ENCODE data around the gene TEX55.
"Not testable (repeated sequence)": the region's sequence is repeated elsewhere in the genome, so short reads cannot be mapped to it uniquely, and the experiment has no call there.

The TEX55 gene

DNA sequence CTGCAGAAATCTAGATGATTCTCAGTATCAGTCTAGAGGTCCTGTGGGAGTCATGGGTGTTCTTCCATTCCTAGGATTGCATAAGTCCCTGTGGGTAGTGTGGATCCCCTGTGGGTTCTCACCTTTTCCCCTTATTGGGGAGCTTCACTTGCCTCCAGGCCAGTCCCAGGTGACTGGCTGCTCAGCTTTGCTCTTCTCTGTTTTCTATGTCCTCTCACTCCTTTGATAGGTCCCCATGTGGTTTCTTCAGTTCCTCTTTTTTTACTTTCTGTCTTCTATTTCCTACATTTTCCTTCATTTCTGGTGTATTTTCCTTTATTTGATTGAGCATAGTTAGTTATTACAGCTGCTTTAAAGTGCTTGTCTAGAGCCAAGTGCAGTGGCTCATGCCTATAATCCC, 10.9 kb downstream of the TEX55 start:
- H3K4me3 ChIP-seq (ENCODE audit: low read depth, low read length): no peak overlapping the region
- H3K4me1 ChIP-seq: no peaks in the 10 kb centered on the region
- no peak overlapping the region for H3K4me2 ChIP-seq (ENCODE audit: low read length)
- H2AFZ ChIP-seq: no peak overlapping the region
- H3K9me3 ChIP-seq (ENCODE audit: control insufficient read depth, low read length): no peaks in the 10 kb centered on the region
- H3K36me3 ChIP-seq (ENCODE audit: control insufficient read depth, insufficient read depth, low read length): no peaks in the 10 kb centered on the region
- H3K27ac ChIP-seq: no peak overlapping the region
- TF ChIP-seq, protein P1, sequence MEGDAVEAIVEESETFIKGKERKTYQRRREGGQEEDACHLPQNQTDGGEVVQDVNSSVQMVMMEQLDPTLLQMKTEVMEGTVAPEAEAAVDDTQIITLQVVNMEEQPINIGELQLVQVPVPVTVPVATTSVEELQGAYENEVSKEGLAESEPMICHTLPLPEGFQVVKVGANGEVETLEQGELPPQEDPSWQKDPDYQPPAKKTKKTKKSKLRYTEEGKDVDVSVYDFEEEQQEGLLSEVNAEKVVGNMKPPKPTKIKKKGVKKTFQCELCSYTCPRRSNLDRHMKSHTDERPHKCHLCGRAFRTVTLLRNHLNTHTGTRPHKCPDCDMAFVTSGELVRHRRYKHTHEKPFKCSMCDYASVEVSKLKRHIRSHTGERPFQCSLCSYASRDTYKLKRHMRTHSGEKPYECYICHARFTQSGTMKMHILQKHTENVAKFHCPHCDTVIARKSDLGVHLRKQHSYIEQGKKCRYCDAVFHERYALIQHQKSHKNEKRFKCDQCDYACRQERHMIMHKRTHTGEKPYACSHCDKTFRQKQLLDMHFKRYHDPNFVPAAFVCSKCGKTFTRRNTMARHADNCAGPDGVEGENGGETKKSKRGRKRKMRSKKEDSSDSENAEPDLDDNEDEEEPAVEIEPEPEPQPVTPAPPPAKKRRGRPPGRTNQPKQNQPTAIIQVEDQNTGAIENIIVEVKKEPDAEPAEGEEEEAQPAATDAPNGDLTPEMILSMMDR (IDR thresholded peaks at IDR 0.05): no peak
- no peaks in the 10 kb centered on the region for H3K27me3 ChIP-seq (ENCODE audit: control insufficient read depth, insufficient read depth, low read length)
- H3K79me2 ChIP-seq: no peaks in the 10 kb centered on the region
- H3K9ac ChIP-seq: no peak overlapping the region

DNA sequence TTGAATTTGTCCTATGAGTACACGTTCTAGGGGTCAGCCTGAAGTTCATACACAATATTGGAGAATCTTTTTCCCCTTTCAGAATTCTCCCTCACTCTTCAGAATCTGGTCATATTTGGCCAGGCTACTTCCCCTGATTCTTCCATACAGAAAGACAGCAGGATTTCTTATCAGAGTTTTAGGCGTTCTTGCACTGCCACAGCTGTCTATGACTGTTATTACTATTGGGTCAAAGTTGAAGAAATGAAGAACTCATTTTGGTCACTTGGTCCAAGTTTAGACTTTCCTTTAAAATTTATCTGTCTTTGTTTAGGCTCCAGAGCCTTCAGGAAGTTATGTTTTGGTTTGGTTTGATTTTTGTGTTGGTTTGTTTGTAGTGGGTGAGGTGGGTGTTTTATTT, 12.0 kb downstream of the TEX55 start:
- H3K27ac ChIP-seq: no peak overlapping the region
- no peaks in the 10 kb centered on the region for H3K79me2 ChIP-seq
- no peaks in the 10 kb centered on the region for H3K27me3 ChIP-seq (ENCODE audit: control insufficient read depth, insufficient read depth, low read length)
- no peaks in the 10 kb centered on the region for H3K36me3 ChIP-seq (ENCODE audit: control insufficient read depth, insufficient read depth, low read length)
- H3K4me1 ChIP-seq: no peaks in the 10 kb centered on the region
- TF ChIP-seq, protein P1 (IDR thresholded peaks at IDR 0.05): no peak
- H3K4me2 ChIP-seq (ENCODE audit: low read length): no peak overlapping the region
- H3K9me3 ChIP-seq (ENCODE audit: control insufficient read depth, low read length): no peaks in the 10 kb centered on the region
- no peak overlapping the region for H3K4me3 ChIP-seq (ENCODE audit: low read depth, low read length)
- H3K9ac ChIP-seq: no peak overlapping the region
- no peak overlapping the region for H2AFZ ChIP-seq

DNA sequence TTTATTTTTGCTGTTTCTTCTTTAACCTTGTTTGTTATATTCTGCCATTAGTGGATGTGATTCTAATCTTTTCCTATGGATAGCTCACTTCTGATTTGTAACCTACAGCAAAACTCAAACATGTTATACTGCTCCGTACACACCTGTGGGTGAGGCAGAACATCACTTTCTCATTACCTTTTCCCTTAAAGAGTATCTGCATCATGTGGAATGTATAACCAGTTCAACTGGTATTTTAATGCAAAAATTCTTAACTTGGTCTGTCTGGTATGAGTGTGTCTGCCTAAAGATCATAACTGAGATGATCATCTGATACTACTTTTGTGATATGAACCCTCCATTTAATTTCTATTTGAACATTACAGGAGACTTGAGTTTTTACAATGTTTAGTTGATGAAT, 14.4 kb downstream of the TEX55 start:
- Histone ChIP-seq H3K79me2 (no peaks in the 10 kb centered on the region), H3K4me1 (no peaks in the 10 kb centered on the region), H3K4me3 (ENCODE audit: low read depth, low read length) (no peak overlapping the region), H3K4me2 (ENCODE audit: low read length) (no peak overlapping the region), H2AFZ (no peak overlapping the region), H3K27ac (no peak overlapping the region), H3K9me3 (ENCODE audit: control insufficient read depth, low read length) (no peaks in the 10 kb centered on the region), H3K9ac (no peak overlapping the region), H3K36me3 (ENCODE audit: control insufficient read depth, insufficient read depth, low read length) (no peaks in the 10 kb centered on the region), H3K27me3 (ENCODE audit: control insufficient read depth, insufficient read depth, low read length) (no peaks in the 10 kb centered on the region)
- TF ChIP-seq, protein P1 (IDR thresholded peaks at IDR 0.05): no peak

DNA sequence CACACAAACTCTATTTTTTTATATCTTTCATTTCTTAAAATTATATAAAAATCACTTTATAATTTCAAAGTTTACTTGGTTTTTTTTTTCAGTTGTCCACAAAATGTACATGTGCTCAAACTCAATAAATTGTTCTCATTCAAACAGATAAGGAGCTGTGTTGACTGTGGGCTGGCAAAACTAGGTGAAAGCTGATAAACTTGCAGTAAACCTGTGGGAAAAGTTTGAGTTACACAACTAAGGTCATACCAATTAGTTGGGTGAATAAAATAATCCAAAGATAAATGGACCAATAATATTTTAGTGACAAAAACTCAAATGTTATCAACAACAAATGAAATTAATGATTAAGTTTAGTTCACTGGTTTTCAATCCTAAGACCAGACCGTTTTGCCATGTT, 14.8 kb downstream of the TEX55 start:
- H2AFZ ChIP-seq: no peak overlapping the region
- no peak overlapping the region for H3K9ac ChIP-seq
- no peaks in the 10 kb centered on the region for H3K27me3 ChIP-seq (ENCODE audit: control insufficient read depth, insufficient read depth, low read length)
- no peaks in the 10 kb centered on the region for H3K9me3 ChIP-seq (ENCODE audit: control insufficient read depth, low read length)
- no peaks in the 10 kb centered on the region for H3K36me3 ChIP-seq (ENCODE audit: control insufficient read depth, insufficient read depth, low read length)
- no peak overlapping the region for H3K27ac ChIP-seq
- no peak overlapping the region for H3K4me2 ChIP-seq (ENCODE audit: low read length)
- no peak overlapping the region for H3K4me3 ChIP-seq (ENCODE audit: low read depth, low read length)
- TF ChIP-seq, protein P1 (IDR thresholded peaks at IDR 0.05): no peak
- H3K79me2 ChIP-seq: no peaks in the 10 kb centered on the region
- no peaks in the 10 kb centered on the region for H3K4me1 ChIP-seq

DNA sequence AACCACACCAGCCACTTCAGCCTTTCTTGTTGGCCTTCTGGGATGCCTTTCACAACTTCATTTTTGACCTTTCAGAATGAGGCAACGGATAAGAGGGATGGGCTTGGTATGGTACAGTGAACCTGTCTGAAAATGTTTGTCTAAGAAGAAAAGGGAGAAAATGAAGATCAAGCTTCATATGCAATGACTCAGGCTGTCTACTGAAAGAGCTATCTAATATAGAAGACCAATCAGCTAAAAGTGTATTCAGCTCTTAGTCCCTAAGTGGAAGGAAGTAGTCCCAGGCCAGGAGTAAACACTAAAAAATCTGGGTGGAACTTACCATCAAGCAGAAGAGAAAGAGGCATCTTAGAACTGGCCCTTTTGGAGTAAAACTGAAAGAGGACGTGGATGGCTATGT, 15.3 kb downstream of the TEX55 start:
- no peaks in the 10 kb centered on the region for H3K27me3 ChIP-seq (ENCODE audit: control insufficient read depth, insufficient read depth, low read length)
- no peaks in the 10 kb centered on the region for H3K79me2 ChIP-seq
- H3K4me3 ChIP-seq (ENCODE audit: low read depth, low read length): no peak overlapping the region
- H3K9me3 ChIP-seq (ENCODE audit: control insufficient read depth, low read length): no peaks in the 10 kb centered on the region
- H3K9ac ChIP-seq: no peak overlapping the region
- TF ChIP-seq, protein P1 (IDR thresholded peaks at IDR 0.05): no peak
- no peak overlapping the region for H3K4me2 ChIP-seq (ENCODE audit: low read length)
- H3K4me1 ChIP-seq: no peaks in the 10 kb centered on the region
- H2AFZ ChIP-seq: no peak overlapping the region
- no peaks in the 10 kb centered on the region for H3K36me3 ChIP-seq (ENCODE audit: control insufficient read depth, insufficient read depth, low read length)
- H3K27ac ChIP-seq: no peak overlapping the region

DNA sequence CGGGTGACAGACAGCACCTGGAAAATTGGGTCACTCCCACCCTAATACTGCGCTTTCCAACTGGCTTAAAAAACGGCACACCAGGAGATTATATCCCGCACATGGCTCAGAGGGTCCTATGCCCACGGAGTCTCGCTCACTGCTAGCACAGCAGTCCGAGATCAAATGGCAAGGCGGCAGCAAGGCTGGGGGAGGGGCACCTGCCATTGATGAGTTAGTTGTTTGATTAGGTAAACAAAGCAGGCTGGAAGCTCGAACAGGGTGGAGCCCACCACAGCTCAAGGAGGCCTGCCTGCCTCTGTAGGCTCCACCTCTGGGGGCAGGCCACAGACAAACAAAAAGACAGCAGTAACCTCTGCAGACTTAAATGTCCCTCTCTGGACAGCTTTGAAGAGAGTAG, 18.8 kb downstream of the TEX55 start:
- not testable (repeated sequence) for H2AFZ ChIP-seq; H3K4me2 ChIP-seq (ENCODE audit: low read length); H3K27ac ChIP-seq; H3K9ac ChIP-seq; H3K4me3 ChIP-seq (ENCODE audit: low read depth, low read length); H3K27me3 ChIP-seq (ENCODE audit: control insufficient read depth, insufficient read depth, low read length); H3K79me2 ChIP-seq; H3K36me3 ChIP-seq (ENCODE audit: control insufficient read depth, insufficient read depth, low read length); H3K9me3 ChIP-seq (ENCODE audit: control insufficient read depth, low read length); H3K4me1 ChIP-seq
